Tongue (tissue), 2 donors: ENCODE data around the gene RRAS2. TPM values are rescaled to one million over a fixed set of nuclear protein-coding genes. Genes with fewer than 3 reads are reported as not detected.
"Not testable (repeated sequence)": the region's sequence is repeated elsewhere in the genome, so short reads cannot be mapped to it uniquely, and the experiment has no call there.

Experiments
- DNase-seq: peaks from one replicate; pipeline ENCODE4 v3.0.0-alpha.2; 2015
- total RNA-seq: library from RNA; depleted of rRNA; stranded (reverse); fragments of >200 nt; gene quantifications from one replicate; pipeline ENCODE4 v1.2.3, GENCODE V29; 2014

Gene RRAS2
- total RNA-seq, 1 donor from 2014 or later = 67.2 TPM

- peak; percentile 85 for DNase-seq
These were observed 103.8 kb downstream of the RRAS2 start for GRCh38 chr11:14255238-14255534.

DNA sequence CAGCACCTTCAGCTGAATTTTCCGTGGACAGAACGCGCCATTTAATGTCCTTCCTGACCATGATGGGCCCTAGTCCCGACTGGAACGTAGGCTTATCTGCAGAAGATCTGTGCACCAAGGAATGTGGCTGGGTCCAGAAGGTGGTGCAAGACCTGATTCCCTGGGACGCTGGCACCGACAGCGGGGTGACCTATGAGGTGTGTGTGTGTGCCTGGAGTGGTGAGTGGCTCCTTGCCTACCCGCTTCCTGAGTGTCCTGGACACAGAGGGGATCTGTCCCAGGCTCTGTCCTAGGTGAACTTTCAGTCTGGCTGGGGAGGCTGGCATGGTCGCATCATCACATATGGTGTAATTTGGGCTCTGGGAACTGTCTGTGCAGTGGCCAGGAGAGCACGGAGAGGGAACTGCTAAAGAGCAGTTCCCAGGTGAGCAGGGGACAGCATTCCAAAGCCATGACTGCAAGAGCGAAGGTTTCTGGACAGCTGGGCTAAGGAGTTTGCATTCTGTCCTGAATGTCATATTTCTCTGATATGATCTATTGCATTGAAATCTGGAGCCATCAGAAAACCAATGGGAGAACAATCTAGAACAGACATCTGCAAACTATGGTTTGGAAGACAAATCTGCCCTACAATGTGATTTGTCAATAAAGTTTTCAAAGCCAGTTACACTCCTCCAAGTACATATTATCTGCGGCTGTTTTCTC, 104.3 kb downstream of the RRAS2 start:
- no peak for DNase-seq

DNA sequence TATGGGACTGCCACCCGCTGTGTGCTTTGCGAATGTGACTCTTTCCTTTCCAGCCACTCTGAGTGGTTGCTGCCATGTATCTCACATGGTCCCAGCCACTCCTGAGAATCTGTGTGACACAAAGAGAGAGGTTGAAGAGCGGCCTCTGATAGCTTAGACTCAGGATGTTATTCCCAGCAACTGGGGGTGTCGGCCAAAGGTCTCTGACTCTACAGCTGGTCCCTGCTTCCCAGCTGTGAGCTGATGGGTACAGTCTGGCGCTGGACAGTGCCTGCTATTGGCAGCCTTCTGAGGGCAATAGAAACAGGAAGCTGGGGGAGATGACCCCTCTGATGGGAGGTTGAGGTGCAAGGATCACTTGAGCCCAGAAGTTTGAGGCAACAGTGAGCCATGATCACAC, 105.1 kb downstream of the RRAS2 start:
- DNase-seq = peak; percentile 77

GRCh38 chr11:14253421-14253820, 105.6 kb downstream of the RRAS2 start:
- peak; percentile 89 for DNase-seq

DNA sequence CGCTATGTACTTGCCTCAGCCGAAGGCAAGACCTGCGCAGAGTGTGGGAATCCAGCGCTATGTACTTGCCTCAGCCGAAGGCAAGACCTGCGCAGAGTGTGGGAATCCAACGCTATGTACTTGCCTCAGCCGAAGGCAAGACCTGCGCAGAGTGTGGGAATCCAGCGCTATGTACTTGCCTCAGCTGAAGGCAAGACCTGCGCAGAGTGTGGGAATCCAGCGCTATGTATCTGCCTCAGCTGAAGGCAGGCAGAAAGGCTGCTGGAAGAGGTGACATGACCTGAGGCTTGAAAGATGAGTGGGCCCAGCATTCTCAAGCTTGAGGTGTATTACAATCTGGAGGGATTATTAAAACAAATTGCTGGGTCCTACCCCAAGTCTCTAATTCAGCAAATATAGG, 106.5 kb downstream of the RRAS2 start:
- DNase-seq = not testable (repeated sequence)

DNA sequence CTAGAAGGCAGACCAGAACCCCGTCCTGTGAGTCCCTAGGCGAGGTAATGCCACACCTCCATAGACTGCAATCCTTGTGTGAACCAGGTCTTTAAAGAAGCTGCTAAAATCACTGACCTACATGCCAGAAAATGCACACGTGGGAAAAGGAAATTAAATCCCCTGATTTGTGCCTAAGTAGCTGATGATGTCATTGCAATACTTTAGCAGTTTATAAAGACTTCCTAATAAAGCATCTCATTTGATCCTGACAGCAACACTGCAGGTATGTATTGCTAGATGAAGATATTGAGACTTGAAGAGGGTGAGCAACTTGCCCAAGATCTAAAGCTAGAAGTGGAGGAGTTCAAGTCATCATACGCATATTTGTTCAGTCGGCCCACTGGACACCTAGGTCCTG, 107.2 kb downstream of the RRAS2 start:
- no peak for DNase-seq

- DNase-seq = peak; percentile 86
These were observed 109.6 kb downstream of the RRAS2 start for GRCh38 chr11:14249121-14249963.

DNA sequence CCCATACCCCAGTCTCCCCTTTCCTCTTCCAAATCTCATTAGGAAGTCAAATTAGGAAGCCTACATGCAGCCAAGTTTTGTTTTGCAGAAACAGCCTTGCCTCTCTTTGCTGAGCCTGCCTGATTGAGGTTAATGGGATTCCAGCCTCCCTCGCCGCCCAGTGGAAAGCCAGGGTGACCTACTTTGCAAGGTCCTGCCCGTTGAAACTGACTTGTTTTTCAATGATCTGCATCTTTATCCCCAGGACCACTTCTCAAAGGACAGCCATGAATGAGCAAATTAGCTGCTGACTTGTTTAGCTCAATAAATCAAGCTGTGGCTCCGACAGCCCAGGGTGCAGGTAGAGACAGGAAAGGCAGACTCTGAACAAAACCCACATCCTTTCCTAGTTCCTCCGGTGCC, 110.4 kb downstream of the RRAS2 start:
- DNase-seq = peak; percentile 14

DNA sequence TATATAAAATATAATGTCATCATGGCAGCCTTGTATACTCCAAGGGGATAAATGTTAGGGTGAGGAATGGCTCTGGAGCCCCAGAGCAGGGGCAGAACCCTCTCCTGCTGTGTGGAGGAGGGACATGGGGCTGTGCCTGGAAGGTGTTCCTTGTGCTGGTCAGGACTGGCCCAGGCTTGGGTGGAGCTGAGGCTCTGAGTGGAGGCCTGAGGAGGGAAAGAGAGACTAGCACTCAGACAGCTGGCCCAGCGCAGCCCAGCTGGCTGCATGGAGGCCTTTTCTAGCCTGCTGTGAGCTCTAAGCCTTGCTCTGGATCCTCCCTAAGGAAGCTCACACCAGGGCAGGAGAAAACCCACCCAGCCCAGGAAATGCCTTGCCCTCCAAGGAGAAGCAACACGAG, 113.5 kb downstream of the RRAS2 start:
- DNase-seq = no peak

- no peak for DNase-seq
These were observed 114.1 kb downstream of the RRAS2 start for GRCh38 chr11:14244926-14245325.

DNA sequence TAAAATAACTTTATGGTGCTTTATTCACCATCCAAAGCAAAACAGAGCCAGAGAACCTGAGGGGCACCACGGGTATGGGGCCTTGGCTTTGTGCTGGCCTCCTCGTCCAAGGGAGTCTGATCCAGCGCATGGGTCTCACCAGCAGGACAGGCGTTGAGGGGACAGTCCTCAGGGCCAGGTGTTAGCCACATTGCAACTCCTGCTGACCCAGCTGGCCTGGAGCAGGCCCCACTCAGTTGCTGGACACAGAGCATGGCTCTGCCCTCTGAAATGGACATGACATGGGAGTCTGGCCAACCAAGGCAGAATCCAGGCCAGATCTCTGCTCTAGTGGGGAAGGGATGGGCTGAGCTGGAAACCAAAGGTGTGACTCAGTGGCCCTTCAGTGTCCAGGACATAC, 116.2 kb downstream of the RRAS2 start:
- DNase-seq = no peak

DNA sequence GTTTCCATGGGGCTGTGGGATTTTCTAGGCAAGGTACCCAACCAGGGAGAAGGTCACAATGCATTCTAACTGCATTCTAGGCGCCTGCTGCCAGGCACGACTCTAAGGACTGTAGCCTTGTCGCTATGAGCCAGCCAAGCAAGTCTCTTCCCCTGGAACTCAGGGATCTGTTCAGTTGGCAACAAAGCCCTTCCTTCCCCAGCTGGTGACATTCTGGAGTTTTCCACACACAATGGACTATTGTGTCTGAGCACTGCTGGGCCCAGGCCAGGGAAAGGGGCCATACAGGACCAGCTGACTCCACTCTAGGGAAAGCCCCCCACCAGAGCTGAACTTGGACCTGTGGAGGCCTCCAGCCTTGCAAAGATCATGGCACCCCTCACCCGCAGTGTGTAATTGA, 116.8 kb downstream of the RRAS2 start:
- peak; percentile 74 for DNase-seq

DNA sequence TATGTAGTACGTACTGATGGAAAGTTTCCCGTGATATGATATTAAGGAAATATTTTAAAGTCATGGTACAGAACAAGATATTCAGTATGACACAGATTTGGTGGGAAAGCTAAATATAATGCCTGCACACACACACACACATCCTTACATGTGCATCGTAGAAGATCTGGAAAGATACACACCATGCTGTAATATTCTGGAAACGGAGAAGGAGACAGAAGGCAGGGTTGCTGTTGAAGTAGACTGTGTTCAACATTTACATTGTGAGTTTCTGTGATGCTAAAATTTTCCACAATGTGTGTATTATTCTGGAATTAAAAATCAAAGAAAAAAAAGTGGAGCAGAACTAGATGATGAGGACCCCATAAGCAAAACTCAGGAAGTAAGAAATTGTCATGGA, 118.0 kb downstream of the RRAS2 start:
- DNase-seq = no peak

GRCh38 chr11:14240221-14240620, 118.8 kb downstream of the RRAS2 start:
- DNase-seq = no peak

- no peak for DNase-seq
These were observed 121.5 kb downstream of the RRAS2 start for GRCh38 chr11:14237444-14237961.

GRCh38 chr11:14235701-14236100, 123.3 kb downstream of the RRAS2 start:
- DNase-seq = no peak

- DNase-seq = no peak
These were observed 124.5 kb downstream of the RRAS2 start for GRCh38 chr11:14234446-14234845.

DNA sequence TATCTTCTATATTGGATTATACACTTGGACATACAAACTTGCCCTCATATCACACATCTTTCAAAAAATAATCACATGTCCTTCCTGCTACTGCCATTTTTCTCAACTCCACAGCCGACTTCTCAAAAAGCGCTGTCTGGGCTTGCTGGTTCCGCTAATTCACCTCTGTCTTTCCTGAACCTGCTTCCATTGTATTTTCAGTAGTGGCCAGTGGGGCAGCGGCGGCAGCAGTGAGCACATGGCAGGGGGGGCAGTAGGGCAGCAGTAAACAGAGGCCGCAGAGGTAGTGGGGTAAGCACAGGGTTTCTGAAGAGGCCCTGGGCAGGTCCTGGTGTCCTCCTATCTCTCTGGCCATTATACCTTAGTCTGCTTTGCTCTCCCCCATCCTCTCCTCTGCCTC, 126.3 kb downstream of the RRAS2 start:
- no peak for DNase-seq

DNA sequence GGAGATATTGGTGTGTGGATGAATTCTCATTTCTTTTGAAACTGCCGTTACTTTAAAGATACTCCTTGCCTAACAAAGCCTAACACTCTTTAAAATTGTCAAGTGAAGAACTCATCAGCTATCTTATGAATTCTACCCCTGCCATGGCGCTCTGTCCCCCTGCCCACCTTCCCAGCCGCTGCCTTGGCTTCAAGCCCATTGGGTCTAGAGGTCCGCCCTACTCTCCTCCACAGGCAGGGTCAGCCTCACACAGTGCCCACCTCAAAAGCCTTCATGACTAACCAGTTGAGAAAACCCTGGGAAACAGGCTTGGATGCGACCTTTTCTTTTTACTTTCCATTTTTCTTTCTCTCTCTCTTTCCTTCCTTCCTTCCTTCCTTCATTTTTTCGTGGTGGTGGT, 128.6 kb downstream of the RRAS2 start:
- DNase-seq = no peak

GRCh38 chr11:14229472-14229871, 129.5 kb downstream of the RRAS2 start:
- DNase-seq = no peak

DNA sequence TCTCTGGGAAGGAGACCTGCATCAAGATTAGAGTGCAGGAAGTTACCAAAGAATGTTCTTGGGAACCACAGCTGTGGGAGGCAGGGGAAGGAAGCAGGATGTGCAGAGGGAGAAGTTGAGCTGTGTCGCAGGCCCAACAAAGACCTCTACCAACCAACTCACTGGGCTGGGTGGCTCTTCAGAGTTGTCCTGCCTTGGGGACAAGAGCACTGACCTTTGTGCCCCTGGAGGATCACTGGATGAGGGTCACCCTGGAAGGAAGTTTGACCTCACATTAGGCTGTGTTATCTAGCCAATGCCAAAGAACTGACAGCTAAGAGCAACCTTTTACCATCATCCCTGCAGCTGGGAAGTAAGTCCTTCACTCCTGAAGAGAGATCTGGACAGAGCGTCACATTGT, 130.6 kb downstream of the RRAS2 start:
- DNase-seq = no peak
